Measurements from ENCODE around the gene C19orf38. TPM values are rescaled to one million over a fixed set of nuclear protein-coding genes. Genes with fewer than 3 reads are reported as not detected.
"Not testable (repeated sequence)": the region's sequence is repeated elsewhere in the genome, so short reads cannot be mapped to it uniquely, and the experiment has no call there.

C19orf38 gene
- polyA plus RNA-seq, 4 donors: 1.9 to 2.4 (median 2.2) TPM

- DNase-seq (ENCODE audit: low read depth in 4 of 4, low spot score in 2 of 4): no peak
Observed at GRCh38 chr19:10839114-10840050, 8.8 kb upstream of the C19orf38 start.

GRCh38 chr19:10842788-10843187 lies 5.4 kb upstream of the C19orf38 start:
- DNase-seq (ENCODE audit: low read depth in 4 of 4, low spot score in 2 of 4): no peak

- no peak for DNase-seq (ENCODE audit: low read depth in 4 of 4, low spot score in 2 of 4)
Observed at GRCh38 chr19:10846500-10847202, 1.6 kb upstream of the C19orf38 start.

- no peak for DNase-seq (ENCODE audit: low read depth in 4 of 4, low spot score in 2 of 4)
Observed at GRCh38 chr19:10850631-10851030, 2.4 kb downstream of the C19orf38 start.

- no peak for DNase-seq (ENCODE audit: low read depth in 4 of 4, low spot score in 2 of 4)
Observed at GRCh38 chr19:10852098-10852800, 4.0 kb downstream of the C19orf38 start.

GRCh38 chr19:10852941-10853340 lies 4.7 kb downstream of the C19orf38 start:
- no peak for DNase-seq (ENCODE audit: low read depth in 4 of 4, low spot score in 2 of 4)

- DNase-seq (ENCODE audit: low read depth in 4 of 4, low spot score in 2 of 4): no peak
Observed at GRCh38 chr19:10854350-10855089, 6.3 kb downstream of the C19orf38 start.

- no peak for DNase-seq (ENCODE audit: low read depth in 4 of 4, low spot score in 2 of 4)
Observed at GRCh38 chr19:10855879-10856522, 7.8 kb downstream of the C19orf38 start.

GRCh38 chr19:10856899-10857298 lies 8.7 kb downstream of the C19orf38 start:
- not testable (repeated sequence) for DNase-seq (ENCODE audit: low read depth in 4 of 4, low spot score in 2 of 4)

GRCh38 chr19:10858204-10858828 lies 10.1 kb downstream of the C19orf38 start:
- DNase-seq (ENCODE audit: low read depth in 4 of 4, low spot score in 2 of 4): no peak

- DNase-seq (ENCODE audit: low read depth in 4 of 4, low spot score in 2 of 4): no peak
Observed at GRCh38 chr19:10861103-10861651, 13.0 kb downstream of the C19orf38 start.

GRCh38 chr19:10862561-10863106 lies 14.4 kb downstream of the C19orf38 start:
- DNase-seq (ENCODE audit: low read depth in 4 of 4, low spot score in 2 of 4): no peak

- DNase-seq (ENCODE audit: low read depth in 4 of 4, low spot score in 2 of 4): no peak
Observed at GRCh38 chr19:10863107-10863717, 15.0 kb downstream of the C19orf38 start.

GRCh38 chr19:10864538-10864899 lies 16.3 kb downstream of the C19orf38 start:
- DNase-seq (ENCODE audit: low read depth in 4 of 4, low spot score in 2 of 4): no peak

GRCh38 chr19:10866495-10866894 lies 18.3 kb downstream of the C19orf38 start:
- DNase-seq (ENCODE audit: low read depth in 4 of 4, low spot score in 2 of 4): no peak

- DNase-seq (ENCODE audit: low read depth in 4 of 4, low spot score in 2 of 4): no peak
Observed at GRCh38 chr19:10868872-10869547, 20.8 kb downstream of the C19orf38 start.

- DNase-seq (ENCODE audit: low read depth in 4 of 4, low spot score in 2 of 4): not testable (repeated sequence)
Observed at GRCh38 chr19:10869872-10870311, 21.7 kb downstream of the C19orf38 start.

- no peak for DNase-seq (ENCODE audit: low read depth in 4 of 4, low spot score in 2 of 4)
Observed at GRCh38 chr19:10870501-10870954, 22.3 kb downstream of the C19orf38 start.
